ENCODE data around the gene STRIP1.

The STRIP1 gene

DNA sequence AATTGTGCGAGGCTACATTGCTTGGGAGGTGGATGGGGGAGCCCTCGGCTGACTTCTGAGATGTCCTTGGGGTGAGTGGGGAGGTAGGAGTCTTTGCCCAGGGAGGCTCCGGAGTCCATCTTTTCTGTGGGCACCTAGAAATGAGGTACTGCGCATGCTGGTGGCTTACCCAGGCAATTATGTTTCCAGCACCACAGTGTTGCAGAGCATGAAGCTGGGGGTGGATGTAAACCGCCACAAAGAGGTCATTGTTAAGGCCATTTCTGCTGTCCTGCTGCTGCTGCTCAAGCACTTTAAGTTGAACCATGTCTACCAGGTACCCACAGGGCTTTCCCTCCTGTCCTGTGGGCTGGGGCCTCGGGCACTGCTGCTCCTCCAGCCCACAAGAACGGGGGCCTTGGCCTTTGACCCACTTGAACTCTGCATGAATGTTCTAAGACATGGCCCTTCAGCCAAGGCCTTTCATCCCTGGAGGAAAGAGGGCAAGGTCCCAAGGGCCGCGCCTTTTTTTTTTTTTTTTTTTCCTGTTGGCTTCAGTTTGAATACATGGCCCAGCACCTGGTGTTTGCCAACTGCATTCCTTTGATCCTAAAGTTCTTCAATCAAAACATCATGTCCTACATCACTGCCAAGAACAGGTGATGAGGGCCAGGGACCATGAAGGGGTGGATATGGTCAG, 14.6 kb downstream of the STRIP1 start:
- peak in 5 of 10 donors; percentile 13 to 84 (median 52) for DNase-seq
- intact Hi-C loops (cut with DNase I): no loop called here

DNA sequence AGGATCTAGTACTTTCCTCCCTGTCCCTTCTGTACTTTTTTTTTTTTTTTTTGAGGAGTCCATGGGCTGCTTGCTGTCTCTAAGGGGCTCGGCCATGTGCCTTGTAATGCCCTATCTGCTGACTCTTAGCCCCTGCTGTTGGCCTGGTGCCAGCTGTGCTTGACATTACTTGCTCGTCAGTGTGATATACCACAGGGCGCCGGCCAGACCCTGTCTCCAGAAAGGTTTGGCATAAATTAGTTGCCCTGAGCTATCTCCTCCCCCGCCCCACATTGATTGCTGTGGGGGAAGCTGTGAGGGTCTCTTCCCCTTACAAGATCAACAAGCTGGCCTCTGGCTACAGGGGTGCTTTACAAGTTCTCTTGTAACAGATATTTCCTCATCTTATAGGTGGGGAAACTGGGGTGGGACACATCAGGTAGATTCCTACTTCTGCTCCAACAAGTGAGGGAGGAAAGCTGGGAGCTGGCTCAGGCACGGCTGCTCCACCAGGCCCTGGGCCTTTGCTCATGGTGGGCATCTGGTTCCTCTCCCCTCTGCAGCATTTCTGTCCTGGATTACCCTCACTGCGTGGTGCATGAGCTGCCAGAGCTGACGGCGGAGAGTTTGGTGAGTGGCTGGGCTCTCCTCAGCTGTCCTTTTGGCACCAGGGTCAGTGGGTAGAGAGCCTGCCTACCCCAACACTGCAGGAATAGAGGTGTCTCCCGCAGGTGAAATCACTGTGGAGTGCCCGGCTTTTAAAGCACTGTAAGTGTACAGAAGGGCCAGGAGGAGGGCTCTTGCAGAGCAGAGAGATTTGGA, 15.6 kb downstream of the STRIP1 start:
- DNase-seq: peak in 2 of 10 donors; percentile 68 to 86
- intact Hi-C loops (cut with DNase I): no loop called here

DNA sequence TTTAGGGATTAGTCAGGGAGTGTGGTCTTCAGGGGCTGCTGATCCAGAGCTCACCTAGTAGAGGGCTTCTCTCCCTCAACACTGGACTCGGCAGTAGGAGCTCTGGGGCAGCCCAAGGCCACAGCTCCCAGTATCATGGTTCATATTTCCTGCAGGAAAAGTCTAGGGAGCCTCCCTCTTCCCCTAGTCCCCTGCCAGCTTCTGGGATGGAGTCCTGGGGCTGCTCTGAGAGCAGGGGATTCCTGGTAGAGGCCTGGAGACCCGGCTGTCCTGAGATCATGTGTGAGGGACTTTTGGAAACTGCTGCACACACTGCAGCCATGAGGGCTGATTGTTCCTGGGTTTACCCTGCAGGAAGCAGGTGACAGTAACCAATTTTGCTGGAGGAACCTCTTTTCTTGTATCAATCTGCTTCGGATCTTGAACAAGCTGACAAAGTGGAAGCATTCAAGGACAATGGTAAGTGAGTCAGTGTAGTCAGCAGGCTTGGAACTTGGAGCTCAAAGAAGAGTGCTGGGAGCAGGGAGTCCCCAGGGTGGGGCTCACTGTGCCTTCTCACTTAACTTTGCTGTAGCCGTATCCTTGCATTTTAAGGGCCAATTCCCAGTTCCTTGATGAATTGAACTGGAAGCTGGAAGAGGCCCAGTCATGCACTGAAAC, 16.3 kb downstream of the STRIP1 start:
- intact Hi-C loops (cut with DNase I): no loop called here
- DNase-seq: peak in 2 of 10 donors; percentile 32 to 44

- intact Hi-C loops (cut with DNase I): no loop called here
- no peak for DNase-seq
Measured at GRCh38 chr1:110051262-110051648, 16.8 kb downstream of the STRIP1 start.

DNA sequence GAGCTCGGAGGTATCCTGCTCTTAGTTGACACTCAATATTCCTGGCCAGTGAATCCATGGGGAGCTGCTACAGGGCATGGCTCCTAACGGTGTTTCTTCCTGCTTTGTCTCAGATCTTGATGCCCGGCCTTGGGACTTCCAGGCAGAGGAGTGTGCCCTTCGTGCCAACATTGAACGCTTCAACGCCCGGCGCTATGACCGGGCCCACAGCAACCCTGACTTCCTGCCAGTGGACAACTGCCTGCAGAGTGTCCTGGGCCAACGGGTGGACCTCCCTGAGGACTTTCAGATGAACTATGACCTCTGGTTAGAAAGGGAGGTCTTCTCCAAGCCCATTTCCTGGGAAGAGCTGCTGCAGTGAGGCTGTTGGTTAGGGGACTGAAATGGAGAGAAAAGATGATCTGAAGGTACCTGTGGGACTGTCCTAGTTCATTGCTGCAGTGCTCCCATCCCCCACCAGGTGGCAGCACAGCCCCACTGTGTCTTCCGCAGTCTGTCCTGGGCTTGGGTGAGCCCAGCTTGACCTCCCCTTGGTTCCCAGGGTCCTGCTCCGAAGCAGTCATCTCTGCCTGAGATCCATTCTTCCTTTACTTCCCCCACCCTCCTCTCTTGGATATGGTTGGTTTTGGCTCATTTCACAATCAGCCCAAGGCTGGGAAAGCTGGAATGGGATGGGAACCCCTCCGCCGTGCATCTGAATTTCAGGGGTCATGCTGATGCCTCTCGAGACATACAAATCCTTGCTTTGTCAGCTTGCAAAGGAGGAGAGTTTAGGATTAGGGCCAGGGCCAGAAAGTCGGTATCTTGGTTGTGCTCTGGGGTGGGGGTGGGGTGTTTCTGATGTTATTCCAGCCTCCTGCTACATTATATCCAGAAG, 19.4 kb downstream of the STRIP1 start:
- peak; percentile 40 to 96 (median 76) for DNase-seq
- intact Hi-C loops (cut with DNase I): loop anchor here (1.0 kb wide), 1 partner anchor 53 kb away; no protein-coding TSS in a partner anchor

DNA sequence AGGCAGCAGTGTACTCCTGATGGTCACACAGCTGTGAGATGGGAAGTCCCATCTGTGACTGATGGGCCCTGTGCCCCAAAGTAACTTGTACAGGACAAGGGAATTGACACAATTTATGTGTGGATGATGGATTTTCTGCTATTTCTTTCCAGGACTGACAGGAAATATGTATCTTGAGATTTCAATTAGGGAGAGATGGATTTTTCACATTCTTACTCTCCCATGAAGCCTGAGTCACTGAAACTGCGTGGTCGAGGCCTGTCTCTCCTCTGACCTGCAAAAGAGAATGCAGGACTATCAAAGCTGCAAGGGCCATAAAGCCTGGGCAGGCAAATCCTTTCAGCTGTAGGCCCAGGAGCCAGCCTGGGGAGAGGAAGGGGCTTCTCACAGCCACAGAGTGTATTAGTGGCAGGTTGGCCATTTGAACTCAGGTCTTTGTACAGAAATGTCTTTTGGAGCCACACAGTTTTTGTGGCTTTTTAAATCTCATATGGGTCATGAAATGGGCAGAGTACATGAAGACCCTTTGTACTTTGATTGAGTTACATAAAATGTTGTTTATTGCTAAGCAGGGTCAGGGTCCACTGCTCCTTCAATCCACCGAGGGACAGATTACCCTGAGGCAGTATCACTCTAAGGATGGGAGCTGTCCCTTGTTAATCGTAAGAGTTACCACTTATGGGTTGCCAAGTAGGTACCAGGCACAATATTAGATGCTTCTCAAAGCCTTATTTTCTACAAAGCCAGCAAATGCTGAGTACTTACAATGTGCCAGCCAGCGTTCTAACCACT, 21.3 kb downstream of the STRIP1 start:
- peak in 1 of 10 donors; percentile 43 for DNase-seq
- intact Hi-C loops (cut with DNase I): no loop called here

DNA sequence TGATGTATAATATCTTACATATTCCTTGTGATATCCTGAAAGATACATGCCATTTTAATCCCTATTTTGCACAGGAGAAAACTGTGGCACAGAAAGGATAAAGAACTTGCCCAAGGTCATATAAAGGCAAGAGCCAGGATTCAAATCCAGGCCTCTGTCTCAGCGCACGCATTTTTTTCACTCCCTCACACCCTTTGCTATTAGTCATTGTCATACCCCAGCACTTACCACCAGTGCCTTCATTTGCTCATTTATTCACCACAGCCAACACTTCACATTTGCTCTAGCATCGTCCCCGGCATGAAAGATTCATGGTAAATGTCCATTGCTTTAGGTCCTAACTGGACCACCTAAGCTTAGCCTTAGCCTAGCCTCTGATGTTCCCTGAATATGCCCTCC, 21.9 kb downstream of the STRIP1 start:
- DNase-seq: no peak
- intact Hi-C loops (cut with DNase I): no loop called here

- DNase-seq: peak in 2 of 10 donors; percentile 10 to 19
- intact Hi-C loops (cut with DNase I): no loop called here
Measured at GRCh38 chr1:110056776-110057175, 22.4 kb downstream of the STRIP1 start.

GRCh38 chr1:110057963-110058518, 23.6 kb downstream of the STRIP1 start:
- DNase-seq: peak in 2 of 10 donors; percentile 57 to 59
- intact Hi-C loops (cut with DNase I): no loop called here

- peak in 2 of 10 donors; percentile 7 to 25 for DNase-seq
- intact Hi-C loops (cut with DNase I): no loop called here
Measured at GRCh38 chr1:110058591-110058990, 24.2 kb downstream of the STRIP1 start.

- intact Hi-C loops (cut with DNase I): no loop called here
- DNase-seq: peak in 2 of 10 donors; percentile 48 to 73
Measured at GRCh38 chr1:110059133-110059863, 24.9 kb downstream of the STRIP1 start.

DNA sequence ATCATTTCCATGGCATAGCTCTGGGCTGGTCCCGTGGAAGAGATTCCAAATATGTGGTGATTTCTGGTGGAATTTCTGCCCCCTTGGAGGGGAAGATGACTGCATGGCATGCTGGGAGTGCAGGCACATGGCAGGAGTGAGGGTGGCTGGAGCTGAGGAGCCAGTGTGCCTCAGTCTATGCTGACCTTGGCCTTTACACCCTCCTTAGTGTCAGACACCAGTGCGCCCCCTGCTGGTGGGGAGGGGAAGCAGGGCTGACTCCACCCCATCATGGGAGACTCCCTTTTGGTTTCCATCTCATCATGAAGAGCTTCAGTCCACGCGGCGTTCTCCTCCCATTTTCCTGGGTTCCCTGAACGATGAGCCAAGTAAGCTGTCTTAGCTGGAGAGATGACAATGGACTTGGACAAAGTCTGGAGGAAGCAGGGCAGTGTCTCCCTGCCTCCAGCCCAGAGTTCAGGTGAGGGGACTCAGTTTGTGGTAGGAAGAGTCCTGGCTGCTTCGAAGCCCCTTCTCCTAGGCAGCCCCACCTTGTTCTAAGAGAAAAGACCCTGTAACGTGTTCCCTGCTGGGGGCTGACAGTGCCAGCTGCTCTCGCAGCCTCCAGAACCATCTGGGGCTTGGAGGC, 25.7 kb downstream of the STRIP1 start:
- DNase-seq: peak in 4 of 10 donors; percentile 33 to 75 (median 60)
- intact Hi-C loops (cut with DNase I): no loop called here

- intact Hi-C loops (cut with DNase I): no loop called here
- peak in 2 of 10 donors; percentile 48 to 62 for DNase-seq
Measured at GRCh38 chr1:110060662-110061060, 26.2 kb downstream of the STRIP1 start.

DNA sequence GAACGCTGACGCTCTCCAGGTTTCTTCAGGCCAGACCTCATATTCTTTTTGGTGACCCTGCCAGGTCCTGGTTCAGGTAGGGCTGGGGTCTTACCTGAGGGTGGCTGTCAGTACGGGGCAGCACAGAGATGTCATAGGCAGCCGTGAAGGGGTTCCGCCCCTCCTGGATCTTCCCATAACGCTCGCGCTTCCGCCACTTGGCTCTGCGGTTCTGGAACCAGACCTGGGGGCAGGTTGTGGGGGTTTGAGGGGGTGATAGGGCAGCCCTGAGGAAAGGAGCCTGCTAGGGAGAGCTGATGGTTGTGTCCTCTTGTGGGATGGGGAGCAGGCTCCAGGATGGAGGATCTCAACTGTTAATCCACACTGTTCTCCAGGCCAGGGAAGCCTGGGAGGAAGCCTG, 26.9 kb downstream of the STRIP1 start:
- intact Hi-C loops (cut with DNase I): no loop called here
- DNase-seq: peak in 2 of 10 donors; percentile 47 to 52

- intact Hi-C loops (cut with DNase I): no loop called here
- peak in 1 of 10 donors; percentile 29 for DNase-seq
Measured at GRCh38 chr1:110062612-110063011, 28.2 kb downstream of the STRIP1 start.

DNA sequence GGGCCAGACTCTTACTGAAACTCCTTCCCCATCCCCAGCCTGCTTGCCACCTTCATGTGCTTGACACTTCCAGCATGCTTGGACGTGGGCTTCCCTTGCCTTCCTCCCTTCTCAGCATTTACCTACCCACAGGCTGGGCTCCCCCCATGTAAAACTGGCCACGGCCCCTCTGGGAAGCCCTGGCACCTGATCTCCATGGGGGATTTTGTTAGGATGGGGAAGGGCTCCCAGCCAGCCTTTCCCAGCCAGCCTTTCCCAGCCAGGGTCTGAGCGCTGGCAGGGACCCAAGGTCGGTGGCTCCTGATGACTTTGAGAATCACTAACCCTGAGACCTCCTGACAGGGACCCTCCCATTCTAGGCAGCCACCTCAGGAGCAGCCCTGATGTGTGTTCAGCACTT, 29.4 kb downstream of the STRIP1 start:
- peak in 1 of 10 donors; percentile 65 for DNase-seq
- intact Hi-C loops (cut with DNase I): no loop called here

DNA sequence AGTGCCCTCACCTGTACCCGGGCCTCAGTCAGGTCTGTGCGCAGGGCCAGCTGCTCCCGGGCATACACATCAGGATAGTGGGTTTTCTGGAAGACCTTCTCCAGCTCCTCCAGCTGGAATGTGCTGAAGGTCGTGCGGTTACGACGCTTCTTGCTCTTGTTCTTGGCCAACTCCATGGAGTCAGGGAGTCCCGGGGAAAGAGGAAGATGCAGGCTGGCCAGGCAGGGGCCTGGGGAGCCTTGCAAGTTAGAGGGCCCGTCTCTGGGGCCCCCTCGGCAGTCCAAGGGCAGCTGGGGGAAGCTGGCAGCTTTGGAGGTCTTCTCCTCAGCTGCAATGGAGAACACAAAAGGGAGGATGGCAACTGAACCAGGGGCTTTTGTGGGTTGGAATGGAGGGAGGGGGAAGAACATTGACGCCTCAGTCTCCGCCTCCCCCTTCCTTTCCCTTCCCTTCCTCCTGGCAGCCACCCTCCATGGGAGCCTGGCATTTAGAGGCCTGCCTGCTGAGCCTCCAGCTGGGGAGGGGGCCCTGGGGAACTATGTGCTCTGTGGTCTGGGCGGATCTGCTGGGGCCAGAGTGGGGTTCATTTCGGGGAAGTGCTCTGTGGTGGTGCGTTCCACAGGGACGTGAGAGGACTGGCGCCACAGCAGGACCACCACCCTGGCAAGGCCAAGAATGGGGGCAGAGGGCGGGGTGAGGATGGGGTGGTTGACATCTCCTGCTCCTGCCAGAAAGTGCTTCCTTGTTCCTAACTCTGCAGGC, 30.3 kb downstream of the STRIP1 start:
- DNase-seq: peak in 1 of 10 donors; percentile 71
- intact Hi-C loops (cut with DNase I): no loop called here
